ENCODE data around the gene CD8B2.
"Not testable (repeated sequence)": the region's sequence is repeated elsewhere in the genome, so short reads cannot be mapped to it uniquely, and the experiment has no call there.

CD8B2 gene

DNA sequence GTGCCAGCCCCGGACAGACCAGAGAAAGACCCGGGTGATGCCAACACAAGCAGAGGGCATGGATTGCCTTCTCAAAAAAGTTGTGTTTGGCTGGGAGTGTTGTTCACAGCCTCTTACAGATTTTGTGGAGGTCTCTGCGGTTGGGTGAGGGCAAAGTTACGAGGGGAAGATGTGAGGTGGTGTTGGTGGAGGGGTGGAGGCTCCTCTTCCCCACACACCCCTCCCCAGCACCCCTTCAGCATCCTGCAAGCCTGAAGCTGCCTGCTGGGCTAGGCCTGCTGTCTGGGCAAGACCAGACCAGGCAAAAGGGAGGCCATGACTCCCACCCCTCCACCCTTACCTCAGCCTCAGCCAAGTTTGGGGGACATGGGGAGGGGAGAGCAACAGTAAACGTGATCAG is 26.2 kb downstream of the CD8B2 start:
- not testable (repeated sequence) for DNase-seq

DNA sequence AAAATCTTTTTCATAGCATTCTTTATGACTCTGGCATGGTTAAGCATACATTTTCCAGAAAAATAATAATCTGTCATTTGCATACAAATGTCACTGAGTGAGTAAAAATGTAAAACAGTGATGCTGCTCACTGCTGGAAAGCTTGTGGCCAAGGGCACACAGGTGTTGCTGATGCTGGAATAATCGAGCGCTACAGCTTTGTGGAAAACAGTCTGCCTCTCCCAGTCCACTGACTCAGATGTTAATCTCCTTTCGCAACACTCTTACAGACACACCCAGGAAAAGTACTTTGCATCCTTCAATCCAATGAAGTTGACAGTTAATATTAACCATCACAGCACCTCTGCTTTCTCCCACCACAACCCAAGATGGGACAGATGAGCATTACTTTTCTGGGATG is 27.7 kb downstream of the CD8B2 start:
- not testable (repeated sequence) for DNase-seq

DNA sequence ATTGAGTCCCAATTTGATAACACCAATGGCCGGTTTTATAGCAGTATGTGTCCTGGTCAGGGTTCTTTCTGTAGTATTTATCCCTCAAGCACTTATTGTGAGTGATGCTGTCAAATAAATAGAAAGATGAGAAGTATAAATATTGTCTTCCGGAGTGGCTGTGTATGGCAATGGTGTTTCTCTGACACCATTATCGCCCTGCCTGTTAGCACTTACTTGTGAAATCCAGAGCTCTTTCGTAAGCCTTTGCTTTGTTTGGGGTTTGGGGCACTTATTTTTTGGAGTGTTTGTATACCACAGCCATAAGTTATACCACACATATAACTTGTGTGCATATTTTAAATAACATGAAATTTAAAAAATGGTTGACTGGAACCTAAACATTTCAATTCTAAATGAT is 29.3 kb downstream of the CD8B2 start:
- no peak for DNase-seq

DNA sequence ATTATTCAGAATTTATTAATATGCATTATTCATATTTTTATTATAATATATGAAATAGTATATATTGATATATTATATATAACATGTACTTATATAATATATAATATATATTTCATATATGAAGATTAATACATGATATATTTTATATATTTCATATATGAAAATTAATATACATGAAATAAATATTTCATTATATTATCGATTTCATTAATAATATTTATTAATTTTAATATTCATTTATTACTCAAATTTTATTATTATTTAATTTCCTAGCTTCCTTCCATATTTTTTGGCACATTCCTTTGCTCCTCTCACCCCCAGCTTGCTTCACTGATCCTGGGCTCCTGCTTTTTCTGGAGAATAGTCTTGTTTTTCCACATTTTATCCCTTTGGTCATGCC is 29.7 kb downstream of the CD8B2 start:
- DNase-seq = no peak

DNA sequence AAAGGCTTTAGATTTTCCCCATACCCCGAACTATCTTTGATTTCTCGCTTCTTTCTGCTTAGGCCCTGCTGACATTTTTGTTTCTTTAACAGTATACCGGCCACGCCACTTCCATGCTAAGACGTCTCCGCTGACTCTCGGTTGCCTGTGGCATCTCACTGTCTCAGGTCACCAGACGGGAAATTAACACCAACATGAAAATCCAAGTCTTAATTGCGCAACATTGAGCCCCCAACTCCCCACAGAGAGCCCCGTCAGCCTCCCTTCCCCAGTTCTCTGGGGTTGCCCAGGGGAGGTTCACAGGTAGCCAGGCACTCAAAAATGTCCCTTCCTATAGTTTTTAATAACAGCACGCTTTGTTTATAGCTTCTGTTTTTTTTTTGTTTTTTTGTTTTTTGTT is 30.2 kb downstream of the CD8B2 start:
- no peak for DNase-seq

DNA sequence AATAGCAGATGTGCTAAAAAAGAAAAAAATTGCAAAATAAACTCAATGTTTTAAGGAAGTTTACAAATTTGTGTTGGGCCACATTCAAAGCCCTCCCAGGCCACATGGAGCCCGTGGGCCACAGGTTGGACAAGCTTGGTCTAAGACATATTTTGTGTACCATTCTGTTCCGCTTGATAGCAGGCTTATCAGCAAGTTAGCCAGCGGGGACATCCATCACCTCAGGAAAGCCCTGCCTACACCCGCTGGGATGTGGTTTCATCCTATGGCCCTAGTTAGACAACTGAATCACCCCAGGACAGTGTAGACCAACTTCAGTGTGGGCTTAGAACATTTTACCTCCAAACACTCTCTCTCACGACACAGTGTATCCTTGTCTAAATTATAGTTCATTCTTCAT is 32.6 kb downstream of the CD8B2 start:
- no peak for DNase-seq

DNA sequence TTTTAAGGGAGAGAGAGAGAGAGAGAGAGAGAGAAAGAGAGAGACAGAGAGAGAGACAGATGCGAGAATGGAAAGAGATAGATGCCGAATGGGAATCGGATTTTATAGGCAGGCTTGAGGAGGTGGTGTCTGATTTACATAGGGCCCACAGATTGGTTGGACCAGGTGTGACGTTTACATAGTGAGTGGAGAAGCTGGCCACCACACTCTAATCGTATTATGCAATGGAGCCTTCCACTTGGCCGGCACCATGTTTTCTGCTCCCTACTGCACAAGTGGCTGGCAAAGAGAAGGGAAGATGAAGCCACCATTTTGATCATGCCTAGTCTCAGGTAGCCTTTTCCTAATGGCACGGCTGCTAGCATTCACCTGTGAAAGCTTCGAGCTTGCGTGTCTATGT is 33.9 kb downstream of the CD8B2 start:
- DNase-seq = no peak

DNA sequence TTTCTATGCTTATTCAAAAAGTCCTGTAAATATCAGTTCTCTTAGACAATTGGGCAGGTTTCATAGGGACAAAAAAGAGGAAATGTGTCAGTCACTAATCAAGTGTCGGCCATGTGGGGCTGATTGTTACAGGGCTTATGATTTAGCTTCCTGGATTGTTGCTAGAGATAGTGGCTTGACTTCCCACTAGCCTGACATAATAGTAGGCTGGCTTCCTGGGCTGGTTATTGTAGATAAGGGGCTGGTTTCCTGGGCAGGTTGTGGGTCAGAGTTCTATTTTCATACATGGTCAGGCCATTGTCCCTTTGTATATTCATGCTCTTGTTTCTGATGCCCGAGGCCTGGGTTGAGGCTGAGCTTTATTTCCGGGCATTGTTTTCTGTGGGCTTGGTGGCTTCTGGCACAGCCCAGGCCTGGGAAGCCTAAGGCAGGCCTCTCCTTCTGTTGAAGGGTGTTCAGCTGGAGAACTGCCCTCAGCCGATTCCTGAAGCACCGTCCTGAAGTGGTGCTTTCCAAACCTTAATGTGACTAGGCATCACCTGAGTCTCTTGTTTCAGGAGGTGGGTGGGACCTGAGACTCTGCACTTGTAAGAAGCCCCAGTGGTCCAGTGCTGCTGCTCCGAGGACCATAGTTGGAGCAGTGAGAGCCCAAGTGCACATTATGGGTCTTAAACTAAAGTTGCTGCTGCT is 37.0 kb downstream of the CD8B2 start:
- no peak for DNase-seq

DNA sequence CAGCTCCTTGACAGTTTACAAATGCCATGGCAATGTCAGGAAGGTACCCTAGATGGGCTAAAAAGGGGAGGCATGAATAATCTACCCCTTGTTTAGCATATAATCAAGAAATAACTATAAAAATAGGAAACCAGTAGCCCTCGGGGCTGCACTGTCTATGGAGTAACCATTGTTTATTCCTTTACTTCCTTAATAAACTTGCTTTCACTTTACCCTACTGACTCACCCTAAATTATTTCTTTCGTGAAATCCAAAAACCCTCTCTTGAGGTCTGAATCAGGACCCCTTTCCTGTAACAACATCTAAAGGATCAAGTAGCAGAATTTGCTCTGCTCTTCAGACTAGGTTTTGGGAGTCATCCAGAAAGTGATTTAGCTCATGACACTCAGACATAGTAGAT is 43.7 kb downstream of the CD8B2 start:
- no peak for DNase-seq

DNA sequence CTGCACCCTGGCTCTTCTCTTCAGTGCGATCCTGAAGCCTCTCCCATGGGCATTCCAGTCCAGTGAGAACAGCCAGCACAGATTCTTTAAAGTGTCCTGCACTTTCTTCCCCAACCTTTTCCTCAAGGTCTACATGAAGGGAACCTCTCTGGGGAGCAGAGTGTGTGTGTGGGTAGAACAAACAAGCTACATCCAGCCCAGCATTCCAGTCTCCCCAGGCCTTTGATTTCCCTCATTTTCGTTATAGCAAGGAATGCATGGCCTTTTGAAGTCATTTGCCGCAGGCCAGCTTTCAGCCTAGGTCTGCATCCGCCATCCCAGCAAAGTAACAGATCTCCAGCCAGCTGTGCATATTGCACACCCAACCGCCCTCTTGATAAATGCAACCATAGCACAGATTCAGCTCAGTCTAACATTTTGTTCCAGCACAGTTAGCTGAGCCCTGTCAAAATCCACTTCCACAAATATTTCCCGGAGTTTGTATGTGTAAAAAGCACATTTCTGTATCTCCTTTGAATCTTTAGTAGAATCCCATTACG is 44.6 kb downstream of the CD8B2 start:
- no peak for DNase-seq

DNA sequence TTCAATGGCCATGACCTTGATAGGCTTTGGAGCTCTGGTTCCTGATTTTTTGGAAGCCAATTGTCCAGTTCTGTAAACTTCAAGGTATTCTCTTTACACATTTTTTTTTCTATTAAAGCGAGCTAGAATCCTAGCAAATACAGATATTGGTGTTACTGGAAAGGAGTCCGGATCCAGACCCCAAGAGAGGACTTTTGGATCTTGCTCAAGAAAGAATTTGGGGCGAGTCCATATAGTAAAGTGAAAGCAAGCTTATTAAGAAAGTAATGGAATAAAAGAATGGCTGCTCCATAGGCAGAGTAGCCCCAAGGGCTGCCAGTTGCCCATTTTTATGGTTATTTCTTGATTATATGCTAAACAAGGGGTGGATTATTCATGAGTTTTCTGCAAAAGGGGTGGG is 45.1 kb downstream of the CD8B2 start:
- DNase-seq = no peak

DNA sequence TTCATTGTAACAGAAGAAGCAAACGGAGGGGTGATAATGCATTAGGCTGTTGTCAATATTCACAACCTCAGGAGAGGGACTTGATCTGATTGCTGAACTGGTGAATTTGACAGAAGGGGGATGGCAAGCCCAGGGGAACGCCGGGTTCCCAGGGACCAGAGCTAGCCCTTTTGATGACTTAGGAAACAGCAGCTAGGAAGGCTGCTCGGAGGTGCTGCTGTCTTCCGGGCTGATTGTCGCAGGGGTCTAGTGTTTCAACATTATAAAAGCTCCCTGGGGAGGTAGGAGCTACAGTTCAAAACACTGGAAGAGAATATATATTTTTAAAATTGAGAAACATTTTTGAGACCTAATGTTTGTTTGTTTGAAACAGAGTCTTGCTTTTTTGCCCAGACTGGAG is 47.3 kb downstream of the CD8B2 start:
- no peak for DNase-seq

DNA sequence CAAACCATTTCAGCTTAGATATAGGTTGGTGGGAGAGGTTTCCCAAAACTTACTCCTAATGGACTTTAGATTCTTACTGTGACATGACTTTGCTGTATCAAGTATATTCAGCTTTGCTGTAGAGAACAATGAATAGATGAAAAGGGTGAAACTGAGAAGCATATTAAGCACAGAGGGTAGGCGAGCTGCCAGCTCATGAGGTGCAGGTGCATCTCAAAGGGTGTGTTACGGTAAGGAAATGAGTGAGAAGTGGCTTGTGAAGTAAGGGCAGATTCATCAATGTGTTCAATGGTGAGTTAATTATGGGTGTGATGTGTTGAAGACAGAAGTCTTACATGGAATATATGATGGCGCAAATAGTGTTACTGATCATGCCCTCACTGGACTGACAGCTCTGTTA is 49.3 kb downstream of the CD8B2 start:
- no peak for DNase-seq

DNA sequence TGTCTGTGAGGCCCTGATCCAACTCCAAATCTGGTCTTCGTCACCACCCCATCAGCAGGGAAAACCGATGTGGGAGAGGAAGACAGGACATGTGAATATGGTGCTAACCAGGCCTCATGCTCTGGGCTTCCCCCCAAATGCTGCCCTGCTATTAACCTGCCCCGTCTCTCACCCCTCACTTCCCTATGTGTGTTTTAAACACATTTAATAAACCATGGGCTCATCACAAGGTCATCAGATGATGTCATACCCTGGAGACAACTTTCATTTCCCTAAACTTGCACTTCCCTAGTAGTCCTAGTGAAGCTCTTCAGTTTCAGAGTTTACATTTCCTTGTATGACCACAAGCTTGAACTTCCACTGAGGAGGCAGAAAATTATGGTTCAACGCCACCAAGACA is 49.9 kb downstream of the CD8B2 start:
- no peak for DNase-seq

DNA sequence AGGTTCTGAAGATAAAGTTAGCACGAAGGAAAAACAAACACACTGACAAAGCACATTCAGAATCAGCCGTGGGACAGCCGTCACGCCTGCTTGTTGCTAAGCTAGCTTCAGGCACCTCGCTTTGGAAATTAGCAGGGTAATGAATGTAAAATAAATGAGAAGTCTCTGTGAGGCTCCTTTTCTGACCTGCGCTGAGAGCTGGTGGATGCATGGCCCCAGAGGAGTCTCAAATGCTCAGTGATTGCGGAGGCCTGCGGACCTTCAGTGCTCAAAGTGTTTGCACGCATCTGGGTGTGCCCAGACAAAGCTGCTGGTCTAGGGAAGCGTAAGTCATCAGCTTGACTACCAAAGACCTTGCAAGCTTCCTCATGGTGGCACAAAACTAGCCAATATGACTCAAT is 50.6 kb downstream of the CD8B2 start:
- no peak for DNase-seq

DNA sequence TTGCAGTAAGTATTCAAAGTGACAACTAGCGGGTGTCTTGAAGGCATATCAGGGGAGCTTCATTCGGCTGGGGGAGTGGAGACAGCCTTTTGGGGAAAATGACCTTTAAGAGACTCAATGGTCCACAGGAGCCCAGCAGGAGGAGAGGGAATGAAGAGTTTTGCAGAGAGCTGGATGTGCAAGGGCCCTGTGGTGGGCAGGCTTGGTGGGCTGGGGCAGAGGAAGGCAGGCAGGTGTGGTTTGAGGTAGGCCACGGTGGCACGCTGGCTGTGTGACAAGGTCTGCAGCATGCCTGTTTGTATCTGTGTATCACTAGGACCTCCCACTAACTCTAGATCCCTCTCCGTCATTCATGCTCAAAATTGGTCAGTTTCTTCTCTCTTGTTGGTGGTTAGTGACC is 53.7 kb downstream of the CD8B2 start:
- DNase-seq = no peak

DNA sequence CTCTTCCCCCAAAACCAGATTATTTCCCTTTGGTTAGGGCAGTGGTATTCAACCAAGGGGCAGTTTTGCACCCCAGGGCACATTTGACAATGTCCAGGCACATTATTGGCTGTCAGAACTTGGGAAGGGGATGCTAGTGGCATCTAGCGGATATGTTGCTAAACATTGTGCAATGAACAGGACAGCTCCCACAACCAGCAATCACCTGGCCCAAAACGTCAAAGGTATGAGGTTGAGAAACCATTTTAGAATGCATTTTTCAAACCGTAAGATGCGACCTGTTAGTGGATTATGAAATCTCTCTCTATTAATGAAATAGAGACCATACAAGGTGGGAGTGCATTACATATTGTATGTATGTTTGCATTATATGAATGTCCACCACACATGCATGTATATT is 54.2 kb downstream of the CD8B2 start:
- DNase-seq = no peak

DNA sequence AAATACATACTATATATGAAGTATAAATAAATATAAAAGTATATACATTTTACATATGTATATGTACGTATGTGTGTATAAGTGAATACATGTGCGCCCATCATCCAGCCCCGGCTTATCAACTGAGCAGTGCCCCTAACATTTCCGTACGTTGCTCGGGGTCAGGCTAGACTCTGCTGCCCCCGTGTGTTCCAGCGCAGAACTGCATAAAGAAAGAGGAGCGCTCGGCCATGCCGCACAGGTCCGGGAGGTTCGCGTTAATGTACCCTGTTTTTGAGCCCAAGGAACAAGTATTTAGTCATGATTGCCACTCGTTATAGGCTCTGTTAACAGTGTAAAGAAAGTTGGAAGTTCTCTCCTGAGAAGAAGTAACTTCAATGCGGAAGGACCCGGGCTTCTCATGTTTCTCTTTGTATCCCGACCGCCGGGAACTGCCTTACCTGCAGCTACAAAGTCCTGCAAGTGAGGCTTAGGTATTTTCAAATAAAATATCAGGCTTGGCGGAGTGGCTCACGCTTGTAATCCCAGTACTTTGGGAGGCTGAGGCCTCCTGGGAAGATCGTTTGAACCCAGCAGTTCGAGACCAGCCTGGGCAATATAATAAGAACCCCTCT is 55.7 kb downstream of the CD8B2 start:
- DNase-seq = peak; percentile 36

DNA sequence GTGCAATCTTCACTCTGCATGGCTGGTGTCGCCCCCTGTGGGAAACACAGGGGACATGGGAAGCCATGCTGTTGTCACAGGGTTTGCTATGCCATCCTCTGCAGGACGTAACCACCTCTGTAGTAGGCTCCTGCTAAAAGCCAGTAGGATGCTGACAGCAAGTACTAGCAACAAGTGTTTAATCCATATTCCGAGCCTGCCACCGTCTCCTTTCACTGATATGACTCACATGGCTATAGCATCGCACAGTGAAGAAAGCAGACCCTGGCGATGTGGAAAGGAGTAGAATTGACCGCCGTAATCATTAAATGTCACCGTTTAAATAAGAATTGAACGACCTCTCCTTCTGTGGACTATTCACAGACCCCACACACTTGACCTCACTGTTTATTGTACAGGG is 57.8 kb downstream of the CD8B2 start:
- no peak for DNase-seq

DNA sequence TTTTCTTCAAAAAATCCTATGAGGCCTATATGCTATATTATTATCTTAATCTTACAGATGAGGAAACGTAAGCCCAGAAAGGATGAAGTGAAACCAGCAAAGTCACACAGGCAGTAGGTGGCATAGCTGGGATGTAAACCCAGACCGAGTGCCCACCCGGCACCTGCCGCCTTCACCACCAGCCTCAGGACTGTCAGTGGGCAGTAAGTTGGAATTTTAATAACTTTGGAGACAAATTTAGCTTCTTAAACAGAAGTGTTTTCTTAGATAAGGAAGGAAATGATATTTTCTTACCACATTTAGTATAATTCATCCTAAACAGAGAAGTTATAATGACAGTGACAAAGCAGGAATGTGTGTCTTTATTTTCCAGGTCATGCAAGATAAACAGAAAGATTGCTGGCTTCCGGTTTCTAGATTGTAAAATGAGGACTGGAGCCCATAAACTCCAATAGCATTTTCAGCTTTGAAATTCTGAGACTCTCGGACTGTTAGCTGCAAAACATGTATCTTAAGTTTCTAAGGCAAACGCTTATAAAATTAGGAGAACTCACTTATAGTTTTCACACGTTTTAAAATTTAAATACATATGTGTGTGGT is 59.3 kb downstream of the CD8B2 start:
- no peak for DNase-seq

DNA sequence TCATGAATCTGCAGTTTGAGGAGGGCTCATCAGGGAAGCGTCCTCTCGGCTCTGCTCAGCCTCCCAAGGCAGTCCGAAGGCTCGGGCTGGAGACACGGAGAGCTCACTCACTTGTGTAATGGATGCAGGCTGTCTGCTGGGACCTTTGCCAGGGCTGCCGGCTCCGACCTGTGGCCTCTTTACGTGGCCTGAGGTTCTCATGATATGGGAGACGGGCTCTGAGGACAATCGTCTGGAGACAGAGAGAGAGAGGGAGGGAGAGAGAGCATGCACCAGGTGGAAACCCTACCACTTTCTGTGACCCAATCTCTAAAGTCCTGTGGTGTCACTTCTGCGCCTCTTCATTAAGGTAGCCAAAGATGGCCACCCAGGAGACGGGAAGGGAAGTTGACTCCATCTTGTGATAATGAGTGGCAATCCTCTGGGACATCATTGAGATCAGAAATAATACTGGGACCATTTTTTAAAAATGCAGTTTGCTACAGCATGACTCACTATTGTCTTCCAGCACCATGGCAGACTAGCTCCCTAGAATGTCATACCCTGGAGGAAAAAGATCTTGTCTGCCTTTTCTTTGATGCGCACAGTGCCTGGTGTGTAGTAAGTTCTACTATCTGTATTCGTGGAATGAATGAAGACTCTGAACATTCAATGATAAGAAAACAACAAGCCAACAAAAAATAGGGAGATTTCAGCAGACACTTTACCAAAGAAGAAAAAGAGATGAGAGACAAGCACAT is 60.2 kb downstream of the CD8B2 start:
- DNase-seq = no peak

DNA sequence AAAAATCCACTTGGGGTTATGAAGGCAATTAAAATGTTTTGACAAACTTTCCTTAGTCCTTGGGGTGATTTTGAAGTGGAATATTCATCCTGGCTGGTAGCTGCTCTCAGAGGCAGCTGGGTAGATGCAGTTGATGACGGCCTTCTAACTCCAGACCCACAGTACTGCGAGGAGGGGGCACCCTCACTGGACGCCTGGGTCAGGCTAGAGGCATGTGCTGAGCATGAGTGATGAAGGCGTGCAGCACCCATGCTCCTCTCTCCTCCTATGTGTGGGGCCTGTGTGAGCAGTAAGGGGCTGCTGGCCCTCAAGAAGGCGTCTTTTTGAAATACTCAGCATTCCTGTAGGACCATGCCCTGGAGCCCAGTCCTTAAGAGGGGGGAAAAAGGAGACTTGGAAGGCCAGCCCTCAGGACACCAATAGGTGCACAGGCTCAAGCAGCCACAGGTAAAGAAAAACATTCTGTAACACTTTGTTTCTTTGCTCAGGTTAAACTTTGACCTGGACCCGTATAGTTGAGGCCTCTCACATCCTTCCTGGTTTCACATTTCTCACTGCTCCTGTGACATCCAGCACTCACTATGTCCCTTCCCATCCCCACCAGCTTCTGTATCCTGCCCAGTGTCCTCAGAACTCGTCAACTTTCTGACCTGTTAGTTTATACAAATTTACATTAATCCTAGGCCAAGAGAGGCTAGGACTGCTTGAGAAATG is 64.4 kb downstream of the CD8B2 start:
- no peak for DNase-seq

DNA sequence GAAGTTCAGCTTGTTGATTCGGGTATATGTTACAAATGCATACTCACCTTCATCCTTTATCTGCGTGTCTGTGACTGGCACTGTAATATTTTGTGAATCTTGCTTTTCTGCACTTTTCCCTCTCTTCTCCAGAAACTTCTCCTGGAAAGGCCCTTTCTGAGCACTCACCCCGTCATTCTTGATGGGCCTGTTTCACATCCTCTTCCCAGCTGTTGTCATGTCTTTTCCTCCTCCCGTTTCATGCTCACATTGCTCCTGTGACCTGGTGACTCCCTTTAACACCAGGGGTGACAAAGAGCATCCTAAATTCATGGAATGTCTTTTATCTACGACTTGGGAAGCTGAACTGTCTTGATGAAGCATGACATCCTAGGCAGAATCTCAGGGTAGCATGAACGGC is 65.8 kb downstream of the CD8B2 start:
- DNase-seq = no peak

Data from NCI-H748 treated with DMSO at 0.1 percent for 48 hours (cell line).